Esophagus muscularis mucosa (tissue), 4 donors: ENCODE measurements around the gene HDAC5. TPM values are rescaled to one million over a fixed set of nuclear protein-coding genes. Genes with fewer than 3 reads are reported as not detected.
A peak's percentile ranks its signal among the peaks of the same experiment; 100 is the strongest.
"Not testable (repeated sequence)": the region's sequence is repeated elsewhere in the genome, so short reads cannot be mapped to it uniquely, and the experiment has no call there.

Experiments
- DNase-seq: peaks from one replicate; pipeline ENCODE4 v3.0.0-alpha.2; 2017; ENCODE audit errors: extremely low spot score
- H3K27ac ChIP-seq, 4 donors: fragments of 200-600 bp; sonication (generic); replicated peaks in 1 of 4; 1 replicate in 3 of 4; 2 replicates in 1 of 4; pipeline ENCODE4 v1.5.1; 2016 to 2019; ENCODE audit warnings: mild to moderate bottlenecking in 1 of 4
- H3K27me3 ChIP-seq, 4 donors: fragments of 200-600 bp; sonication (generic); one replicate each; pipeline versions ENCODE4 v1.5.1 to v1.6.0; 2016 to 2019
- H3K36me3 ChIP-seq, 4 donors: fragments of 200-600 bp; sonication (generic); one replicate each; pipeline ENCODE4 v1.5.1; 2016 to 2019
- H3K4me1 ChIP-seq, 4 donors: fragments of 200-600 bp; sonication (generic); one replicate each; pipeline ENCODE4 v1.5.1; 2016 to 2019
- H3K4me3 ChIP-seq, 4 donors: fragments of 200-600 bp; sonication (generic); 1 replicate in 2 of 4; 2 replicates in 2 of 4; pipeline ENCODE4 v1.5.1; 2016 to 2019; ENCODE audit warnings: mild to moderate bottlenecking in 4 of 4, moderate library complexity in 1 of 4
- H3K9me3 ChIP-seq, 4 donors: fragments of 200-600 bp; sonication (generic); 1 replicate in 3 of 4; 2 replicates in 1 of 4; pipeline ENCODE4 v1.5.1; 2016 to 2019
- EP300 ChIP-seq: sonication (generic); formaldehyde crosslinking; IDR thresholded peaks from one replicate; pipeline ENCODE4 v1.6.1; 2017; ENCODE audit warnings: antibody characterized with exemption
- POLR2A ChIP-seq: fragments of 450-650 bp; IDR thresholded peaks from one replicate; pipeline ENCODE4 v1.6.1; 2017; ENCODE audit warnings: antibody characterized with exemption, moderate library complexity, mild to moderate bottlenecking, low read depth
- POLR2AphosphoS5 ChIP-seq, 2 donors: sonication (generic); formaldehyde crosslinking; IDR thresholded peaks; one replicate each; pipeline ENCODE4 v1.6.1; 2017; ENCODE audit warnings: antibody characterized with exemption in 2 of 2
- WGBS: methylation state at CpG from one replicate; pipeline ENCODE4 v1.1.5; 2018; 5-methylcytosine and 5-hydroxymethylcytosine counted together
- intact Hi-C: fragments of 100-400 bp; cut with DNase I; formaldehyde crosslinking; loops from one replicate; pipeline ENCODE4 v1.15.1; 2023
- total RNA-seq, 4 donors: library from RNA; depleted of rRNA; stranded (reverse); fragments of >200 nt; gene quantifications; one replicate each; pipeline versions ENCODE4 v1.1.0 to v1.2.1, GENCODE V29; 2016
- TF ChIP-seq, protein P1 (sequence below), 3 experiments: fragments of 200-600 bp in 2 of 3; fragments of 450-650 bp in 1 of 3; sonication (generic) in 2 of 3; IDR thresholded peaks; one replicate each; pipeline ENCODE4 v1.5.1; 2017 to 2019; ENCODE audit warnings: antibody characterized with exemption in 3 of 3, mild to moderate bottlenecking in 2 of 3, moderate library complexity in 1 of 3

HDAC5 gene
- total RNA-seq, 4 donors from 2014 or later: 75.6 to 237 (median 130) TPM

DNA sequence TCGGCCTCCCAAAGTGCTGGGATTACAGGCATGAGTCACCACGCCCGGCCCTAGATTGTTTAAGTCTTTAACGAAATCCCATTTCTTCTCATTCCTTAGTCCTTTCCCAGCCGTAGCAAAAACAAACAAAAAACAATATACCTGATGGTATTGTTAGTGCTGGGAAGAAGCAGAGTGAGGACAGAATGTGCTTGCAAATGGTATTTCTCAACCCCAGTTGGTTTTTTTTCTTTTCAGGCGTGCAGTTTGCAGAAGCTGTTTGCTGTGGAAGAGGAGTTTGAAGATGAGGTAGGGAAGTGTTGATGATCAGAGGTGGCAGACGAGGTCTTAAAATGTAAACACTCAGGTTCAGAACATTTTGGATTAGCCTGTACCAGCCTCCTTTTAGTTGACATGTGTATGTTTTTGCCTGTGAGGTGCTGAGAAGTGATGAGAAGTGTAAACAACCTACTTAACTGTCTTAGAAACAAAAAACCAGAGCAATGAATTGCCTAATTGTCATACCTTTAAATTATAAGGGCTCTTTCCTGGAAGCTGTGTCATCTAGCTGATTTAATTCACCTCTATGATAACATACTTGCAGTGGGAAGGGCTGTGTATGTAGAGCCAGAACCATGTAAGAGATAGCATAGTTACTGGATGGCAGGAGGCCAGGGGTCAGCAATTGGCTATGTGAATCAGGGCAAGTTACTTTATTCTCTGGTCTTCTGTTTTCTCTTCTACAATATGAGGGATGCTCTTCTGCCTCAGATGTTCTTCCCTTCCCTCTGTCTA, 21.7 kb upstream of the HDAC5 start:
- Histone ChIP-seq H3K27me3 (no peaks in the 10 kb centered on the region), H3K4me3 (no peak overlapping the region), H3K4me1 (peaks cover 28 to 70% (median 50%) of the 10 kb centered on the region in 4 donors), H3K9me3 (no peaks in the 10 kb centered on the region), H3K27ac (peak overlapping the region; percentile 70 to 81 (median 78)), H3K36me3 (peaks cover 0 to 10% (median 3%) of the 10 kb centered on the region in 4 donors)
- no peak for DNase-seq
- intact Hi-C loops: loop anchor here (10.0 kb wide), 1 partner anchor 240 kb away; the partner anchor contains the start of gene MPP2
- WGBS: 89% methylated on average over 7 of the region's 7 CpGs
- TF ChIP-seq EP300 (peak; percentile 93), POLR2AphosphoS5 (IDR thresholded peaks at IDR 0.05) (peak; percentile 46 to 87)
- TF ChIP-seq, protein P1, sequence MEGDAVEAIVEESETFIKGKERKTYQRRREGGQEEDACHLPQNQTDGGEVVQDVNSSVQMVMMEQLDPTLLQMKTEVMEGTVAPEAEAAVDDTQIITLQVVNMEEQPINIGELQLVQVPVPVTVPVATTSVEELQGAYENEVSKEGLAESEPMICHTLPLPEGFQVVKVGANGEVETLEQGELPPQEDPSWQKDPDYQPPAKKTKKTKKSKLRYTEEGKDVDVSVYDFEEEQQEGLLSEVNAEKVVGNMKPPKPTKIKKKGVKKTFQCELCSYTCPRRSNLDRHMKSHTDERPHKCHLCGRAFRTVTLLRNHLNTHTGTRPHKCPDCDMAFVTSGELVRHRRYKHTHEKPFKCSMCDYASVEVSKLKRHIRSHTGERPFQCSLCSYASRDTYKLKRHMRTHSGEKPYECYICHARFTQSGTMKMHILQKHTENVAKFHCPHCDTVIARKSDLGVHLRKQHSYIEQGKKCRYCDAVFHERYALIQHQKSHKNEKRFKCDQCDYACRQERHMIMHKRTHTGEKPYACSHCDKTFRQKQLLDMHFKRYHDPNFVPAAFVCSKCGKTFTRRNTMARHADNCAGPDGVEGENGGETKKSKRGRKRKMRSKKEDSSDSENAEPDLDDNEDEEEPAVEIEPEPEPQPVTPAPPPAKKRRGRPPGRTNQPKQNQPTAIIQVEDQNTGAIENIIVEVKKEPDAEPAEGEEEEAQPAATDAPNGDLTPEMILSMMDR (IDR thresholded peaks at IDR 0.05): no peak

DNA sequence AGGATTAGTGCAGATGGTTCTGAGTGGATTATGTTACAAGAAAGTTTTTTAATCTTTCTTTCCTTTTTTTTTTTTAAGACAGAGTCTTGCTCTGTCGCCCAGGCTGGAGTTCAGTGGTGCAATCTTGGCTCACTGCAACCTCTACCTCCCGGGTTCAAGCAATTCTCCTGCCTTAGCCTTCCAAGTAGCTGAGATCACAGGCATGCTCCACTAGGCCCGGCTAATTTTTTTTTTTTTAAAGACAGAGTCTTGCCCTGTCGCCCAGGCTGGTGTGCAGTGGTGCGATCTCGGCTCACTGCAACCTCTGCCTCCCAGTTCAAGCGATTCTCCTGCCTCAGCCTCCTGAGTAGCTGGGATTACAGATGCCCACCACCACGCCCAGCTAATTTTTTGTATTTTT, 20.5 kb upstream of the HDAC5 start:
- intact Hi-C loops: loop anchor here (10.0 kb wide), 1 partner anchor 239 kb away; the partner anchor contains the start of gene MPP2
- Histone ChIP-seq H3K4me1 (peaks cover 28 to 60% (median 50%) of the 10 kb centered on the region in 4 donors), H3K27ac (peak overlapping the region; percentile 70 to 81 (median 78))
- DNase-seq, H3K27me3 ChIP-seq, H3K36me3 ChIP-seq, H3K9me3 ChIP-seq, H3K4me3 ChIP-seq: not testable (repeated sequence)
- 91% methylated on average over 8 of the region's 8 CpGs for WGBS

DNA sequence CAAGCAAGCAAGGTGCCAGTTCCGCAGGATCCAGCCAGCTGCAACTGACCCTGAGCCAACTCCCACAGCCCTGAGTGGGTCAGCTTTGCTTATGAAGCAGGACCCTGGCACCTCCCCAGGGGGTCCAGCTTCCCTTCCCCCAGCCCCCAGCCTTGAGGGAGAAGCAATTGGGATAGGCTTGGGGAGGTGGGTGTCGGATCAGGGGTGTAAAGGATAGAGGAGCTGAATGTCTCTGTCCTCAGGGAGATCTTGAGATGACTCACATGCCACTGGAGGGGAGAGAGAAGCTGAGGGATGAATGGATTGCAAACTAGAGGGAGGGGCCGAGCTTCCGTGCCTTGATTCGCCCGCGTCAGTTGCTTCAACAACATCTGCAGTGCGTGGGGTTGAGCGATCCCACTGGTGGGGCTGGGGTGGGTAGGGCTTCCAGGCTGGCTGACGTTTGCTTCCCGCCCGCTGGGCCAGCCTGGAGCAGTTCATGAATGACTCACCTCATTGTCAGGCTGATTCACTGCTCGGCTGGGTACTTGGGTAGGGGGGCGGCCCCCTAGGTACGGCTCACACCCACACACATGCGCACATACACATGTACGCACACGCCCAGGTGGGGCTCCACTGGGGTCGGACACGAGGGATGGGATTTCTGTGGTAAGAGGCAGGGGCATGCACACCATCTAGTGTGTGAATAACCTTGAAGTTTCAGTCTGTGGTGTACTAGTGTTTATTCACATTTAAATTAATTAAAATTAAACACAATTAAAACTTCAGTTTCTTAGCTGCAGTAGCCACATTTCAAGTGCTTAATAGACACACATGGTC, 14.7 kb upstream of the HDAC5 start:
- DNase-seq: peak; percentile 96
- H3K27me3 ChIP-seq: peaks cover 0 to 16% (median 0%) of the 10 kb centered on the region in 4 donors
- H3K36me3 ChIP-seq: no peaks in the 10 kb centered on the region
- H3K4me3 ChIP-seq: peak overlapping the region in 3 of 4 donors; percentile 7 to 29 (median 16)
- H3K4me1 ChIP-seq: peaks cover 15 to 34% (median 33%) of the 10 kb centered on the region in 4 donors
- H3K9me3 ChIP-seq: no peaks in the 10 kb centered on the region
- TF ChIP-seq POLR2A: no peak
- peak; percentile 73 to 84 for TF ChIP-seq POLR2AphosphoS5 (IDR thresholded peaks at IDR 0.05)
- TF ChIP-seq, protein P1 (IDR thresholded peaks at IDR 0.05): no peak
- peak; percentile 58 for TF ChIP-seq EP300
- WGBS: 20% methylated on average over 15 of the region's 20 CpGs
- intact Hi-C loops: no loop called here
- H3K27ac ChIP-seq: peak overlapping the region; percentile 44 to 67 (median 62)

DNA sequence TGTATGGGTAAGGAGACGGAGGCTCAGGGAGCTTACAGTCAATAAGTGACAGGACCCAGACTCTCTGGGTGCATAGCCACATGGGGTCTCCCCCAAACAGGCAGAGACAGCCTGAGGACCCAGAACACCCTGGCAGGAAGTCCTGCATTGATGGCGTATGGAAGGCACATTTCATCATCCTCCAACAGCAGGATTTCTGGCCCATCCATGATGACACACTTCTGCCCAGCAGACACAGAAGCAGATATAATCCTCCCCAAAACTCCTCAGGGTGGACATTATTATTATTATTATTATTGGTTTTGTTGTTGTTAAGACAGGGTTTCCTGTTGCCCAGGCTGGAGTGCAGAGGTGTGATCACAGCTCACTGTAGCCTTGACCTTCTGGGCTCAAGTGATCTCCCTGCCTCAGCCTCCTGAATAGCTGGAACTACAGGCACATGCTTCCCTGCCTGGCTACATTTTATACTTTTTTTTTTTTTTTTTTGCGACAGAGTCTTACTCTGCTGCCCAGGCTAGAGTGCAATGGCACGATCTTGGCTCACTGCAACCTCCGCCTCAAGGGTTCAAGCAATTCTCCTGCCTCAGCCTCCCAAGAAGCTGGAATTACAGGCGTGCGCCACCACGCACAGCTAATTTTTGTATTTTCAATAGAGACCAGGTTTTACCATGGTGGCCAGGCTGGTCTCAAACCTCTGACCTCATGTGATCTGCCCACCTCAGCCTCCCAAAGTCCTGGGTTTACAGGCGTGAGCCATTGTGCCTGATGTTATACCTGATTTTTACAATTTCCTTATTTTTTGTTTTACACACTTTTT, 11.5 kb upstream of the HDAC5 start:
- H3K27me3 ChIP-seq: peaks cover 0 to 16% (median 0%) of the 10 kb centered on the region in 4 donors
- H3K9me3 ChIP-seq: no peaks in the 10 kb centered on the region
- 91% methylated on average over 9 of the region's 9 CpGs for WGBS
- DNase-seq: no peak
- TF ChIP-seq POLR2A: no peak
- no peak for TF ChIP-seq POLR2AphosphoS5 (IDR thresholded peaks at IDR 0.05)
- no peak for TF ChIP-seq EP300
- TF ChIP-seq, protein P1 (IDR thresholded peaks at IDR 0.05): no peak
- no peaks in the 10 kb centered on the region for H3K36me3 ChIP-seq
- H3K27ac ChIP-seq: no peak overlapping the region
- peaks cover 5 to 16% (median 14%) of the 10 kb centered on the region in 4 donors for H3K4me1 ChIP-seq
- intact Hi-C loops: no loop called here
- H3K4me3 ChIP-seq: no peak overlapping the region
